Glomerular endothelial cell (primary cell): Measurements from ENCODE around the gene CAPN14. TPM values are rescaled to one million over a fixed set of nuclear protein-coding genes. Genes with fewer than 3 reads are reported as not detected.

Experiments used
- DNase-seq: peaks from one replicate; pipeline ENCODE4 v3.0.0-alpha.2; 2011; ENCODE audit warnings: low read depth, low spot score; ENCODE audit errors: extremely low read depth
- total RNA-seq: library from RNA; depleted of rRNA; stranded (reverse); fragments of >200 nt; gene quantifications from 2 replicates; pipeline ENCODE4 v1.2.3, GENCODE V29; 2015

Gene CAPN14
- total RNA-seq, 1 donor from 2014 or later, result 0.35 TPM

DNA sequence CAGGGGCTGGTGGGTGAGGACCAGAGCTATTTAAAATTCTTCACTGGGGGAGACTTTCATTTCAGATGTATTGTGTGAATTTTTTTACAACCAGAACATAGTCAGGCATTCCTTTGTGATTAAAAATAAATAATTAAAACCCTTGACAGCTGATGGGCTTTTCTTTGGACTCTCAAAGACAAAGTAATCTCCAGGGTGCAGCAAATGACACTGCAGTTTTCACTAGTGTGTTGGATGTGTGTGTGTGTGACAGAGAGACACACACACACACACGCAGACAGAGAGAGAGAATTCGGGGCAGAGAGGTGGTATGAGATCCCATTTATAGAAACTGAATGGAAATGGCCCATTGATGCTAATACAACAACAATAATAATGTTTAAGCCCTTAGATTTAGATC lies 68.8 kb downstream of the CAPN14 start:
- no peak for DNase-seq

DNA sequence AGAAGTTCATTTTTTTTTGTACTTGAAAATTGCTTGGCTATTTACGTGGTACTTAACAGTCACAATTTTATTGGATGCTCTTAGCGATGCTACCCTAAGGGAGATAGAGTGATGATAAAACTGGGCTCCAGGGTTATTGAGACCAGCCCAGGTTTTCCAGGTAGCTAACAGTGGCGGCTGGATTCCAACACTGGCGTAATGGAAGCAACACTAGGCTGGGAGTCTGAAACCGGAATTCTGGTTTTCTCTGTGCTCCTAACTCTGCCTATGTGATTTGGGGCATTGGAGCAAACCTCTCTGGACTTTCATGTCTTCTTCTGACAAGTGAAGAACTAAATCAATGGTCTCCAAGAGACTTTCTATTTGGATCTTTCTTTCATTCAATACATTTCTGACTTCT lies 69.7 kb downstream of the CAPN14 start:
- no peak for DNase-seq

DNA sequence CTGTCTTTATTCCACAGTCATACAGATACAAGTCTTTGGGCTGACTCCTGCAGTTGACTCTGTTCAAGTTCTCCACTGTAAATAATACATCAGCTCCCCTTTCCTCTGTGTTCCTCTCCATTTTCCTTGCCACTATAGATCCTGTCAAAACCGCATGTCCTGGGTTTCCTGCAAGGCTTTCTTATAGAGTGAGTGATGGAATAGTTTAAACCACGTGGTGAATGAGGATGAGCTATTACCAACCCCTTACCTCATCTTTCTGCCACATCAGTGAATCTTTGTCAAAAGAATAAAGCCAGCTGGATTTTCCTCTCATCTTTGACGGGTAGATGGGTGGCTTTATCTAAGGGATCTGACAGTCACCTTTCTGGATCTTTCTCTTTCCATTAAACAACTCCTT lies 75.2 kb downstream of the CAPN14 start:
- DNase-seq, result no peak

DNA sequence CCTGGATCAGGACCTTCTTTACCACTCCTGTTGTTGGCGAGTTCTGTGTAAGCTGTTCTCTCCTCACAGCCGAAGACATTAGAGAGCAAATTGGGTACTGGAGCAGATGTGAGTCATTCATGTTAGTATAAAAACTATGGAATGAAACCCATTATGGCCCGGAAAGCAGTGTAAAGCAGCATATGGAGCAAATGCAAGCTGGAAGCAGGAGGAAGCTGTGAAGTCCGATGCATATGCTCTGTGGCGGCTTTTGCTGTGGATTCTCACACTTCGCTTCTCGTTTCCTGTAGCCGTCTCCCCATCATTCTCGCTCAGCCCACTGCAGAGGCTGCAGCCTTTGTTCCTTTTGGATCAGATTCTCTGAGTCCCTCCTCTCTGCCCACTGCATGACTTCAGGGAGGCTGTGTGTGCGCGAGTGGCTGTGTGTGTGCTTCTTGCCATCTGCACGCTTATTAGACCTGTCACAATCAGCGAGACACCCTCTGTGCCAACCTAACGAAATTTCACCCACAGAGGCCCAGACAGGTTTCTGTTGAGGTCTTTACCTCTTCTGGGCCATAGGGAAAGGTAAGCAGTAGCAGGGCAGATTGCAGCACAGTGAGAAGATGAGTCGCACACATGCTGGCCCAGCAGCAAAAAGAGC lies 75.8 kb downstream of the CAPN14 start:
- DNase-seq, result no peak

DNA sequence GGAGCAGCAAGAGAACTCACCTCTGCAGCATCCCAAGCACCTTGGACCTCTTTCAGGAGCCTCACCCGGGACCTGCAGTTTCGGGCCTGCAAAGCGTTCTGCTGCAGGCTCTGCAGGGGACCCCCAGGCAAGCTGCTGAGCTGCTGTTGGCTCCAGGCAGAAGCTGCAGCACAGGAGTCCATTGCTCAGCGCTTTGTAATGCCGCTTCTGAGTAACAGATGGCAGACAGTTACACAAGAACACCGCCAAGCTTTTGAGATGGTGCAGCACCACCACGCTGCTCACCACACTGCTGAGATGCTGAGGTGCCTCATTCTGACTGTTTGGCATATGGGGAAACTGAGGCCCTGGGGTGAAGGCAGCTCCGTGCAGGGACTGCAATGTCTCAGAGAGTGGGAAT lies 77.2 kb downstream of the CAPN14 start:
- DNase-seq, result no peak

DNA sequence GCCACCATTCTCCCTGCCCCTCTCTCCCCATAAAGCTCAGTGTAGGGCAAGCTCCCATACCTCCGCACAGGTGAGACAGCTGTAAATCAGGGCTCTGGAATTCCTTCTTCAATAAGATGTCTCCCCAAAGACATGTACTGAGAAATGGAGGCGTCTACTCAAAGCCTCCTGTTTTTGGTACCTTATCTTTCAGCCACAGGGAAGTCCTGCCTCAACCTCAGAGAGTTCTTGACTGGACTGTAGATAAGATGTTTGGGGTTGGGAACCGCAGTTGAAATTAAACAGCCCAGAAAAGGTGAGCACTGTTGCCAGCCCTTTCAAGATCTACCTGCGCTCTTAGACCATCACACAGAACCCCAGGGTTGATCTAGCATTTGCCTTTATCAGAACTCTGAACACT lies 77.6 kb downstream of the CAPN14 start:
- DNase-seq, result no peak

DNA sequence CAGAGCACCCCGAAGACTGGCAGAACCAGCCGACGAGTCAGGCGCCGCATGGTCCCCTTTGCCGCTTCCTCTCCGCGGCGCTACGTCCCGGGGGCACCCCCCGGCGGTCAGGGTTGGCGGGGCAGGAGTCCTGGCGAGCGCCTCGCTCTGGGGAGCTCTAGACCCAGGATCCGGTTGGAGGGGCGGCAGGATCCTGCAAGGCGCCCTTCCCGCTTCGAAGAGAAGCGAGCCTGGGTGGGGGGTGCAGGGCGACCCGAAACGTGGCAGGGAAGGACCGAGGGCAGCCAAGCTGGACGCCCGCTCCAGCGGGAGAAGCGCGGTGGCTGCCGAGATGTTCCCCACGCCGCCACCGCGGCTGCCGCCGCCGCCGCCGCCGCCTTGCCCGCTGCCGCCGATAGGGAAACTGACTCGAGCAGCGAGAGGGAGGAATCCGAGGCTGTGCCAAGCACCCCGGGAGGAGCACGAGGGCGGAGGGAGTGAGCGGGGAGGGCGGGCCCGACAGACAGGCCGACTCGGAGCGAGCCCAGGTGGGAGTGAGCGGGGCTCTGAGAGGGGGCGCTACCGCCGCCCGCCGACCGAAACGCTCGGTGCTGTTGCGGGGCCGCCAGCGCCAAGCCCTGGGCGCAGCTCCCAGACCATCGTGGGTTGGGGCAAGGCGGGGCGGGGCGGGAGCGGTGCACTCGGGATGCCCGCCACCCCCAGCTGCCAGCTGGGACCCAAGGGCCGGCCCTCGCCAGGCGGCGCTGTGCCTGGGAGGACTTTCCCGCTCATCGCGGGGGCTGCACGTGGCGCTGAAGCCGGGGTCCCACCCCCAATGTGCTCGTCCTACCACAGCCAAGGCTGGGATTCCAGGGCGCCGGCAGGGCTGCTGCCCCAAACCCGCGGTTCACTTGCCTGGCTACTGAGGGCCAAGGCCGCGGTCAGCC lies 79.0 kb downstream of the CAPN14 start, which contains the start of gene GALNT14:
Gene GALNT14 (minus strand): TSS at position 404 of the 926 bp plus-strand sequence. CDS start 354 bp downstream, at position 50.
- no peak for DNase-seq

DNA sequence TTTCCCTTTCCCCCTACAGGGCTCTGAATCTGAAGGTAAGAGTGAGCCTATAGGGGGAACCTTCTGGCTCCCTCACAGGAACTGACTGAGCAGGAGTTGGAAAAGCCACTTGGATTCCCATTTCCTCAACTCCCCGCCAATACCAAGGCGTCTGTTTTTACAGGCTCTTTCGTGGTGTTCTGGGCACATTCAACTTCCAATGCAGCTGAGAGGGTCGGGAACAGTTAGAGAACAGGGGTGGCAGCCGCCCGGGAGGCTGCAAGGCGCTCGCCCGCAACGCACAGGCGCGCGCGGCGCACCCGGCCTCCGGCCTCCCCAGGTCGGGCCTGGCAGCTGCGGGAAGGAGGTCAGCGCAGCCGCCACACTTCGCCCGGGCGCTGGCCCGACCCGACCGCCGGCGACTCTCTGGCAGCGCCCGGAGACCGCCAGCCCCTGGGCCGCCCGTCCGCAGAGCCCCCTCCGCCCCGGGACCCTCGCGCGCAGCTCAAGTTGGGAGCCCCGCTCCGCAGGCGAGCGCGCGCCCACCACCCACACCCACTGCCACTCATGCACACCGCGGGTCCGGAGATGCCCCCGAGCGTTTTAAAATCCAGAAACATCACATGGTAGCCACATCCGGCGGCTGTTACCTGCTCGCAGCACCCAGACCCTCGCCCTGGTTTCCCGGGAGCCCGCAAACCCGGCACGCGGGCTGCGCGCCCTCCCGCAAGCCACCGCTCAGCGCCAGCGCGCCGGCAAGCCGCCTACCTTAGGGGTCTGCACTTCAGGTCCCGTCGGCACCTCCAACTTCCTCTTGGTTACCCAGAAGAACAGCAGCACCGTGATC lies 79.9 kb downstream of the CAPN14 start:
- no peak for DNase-seq

DNA sequence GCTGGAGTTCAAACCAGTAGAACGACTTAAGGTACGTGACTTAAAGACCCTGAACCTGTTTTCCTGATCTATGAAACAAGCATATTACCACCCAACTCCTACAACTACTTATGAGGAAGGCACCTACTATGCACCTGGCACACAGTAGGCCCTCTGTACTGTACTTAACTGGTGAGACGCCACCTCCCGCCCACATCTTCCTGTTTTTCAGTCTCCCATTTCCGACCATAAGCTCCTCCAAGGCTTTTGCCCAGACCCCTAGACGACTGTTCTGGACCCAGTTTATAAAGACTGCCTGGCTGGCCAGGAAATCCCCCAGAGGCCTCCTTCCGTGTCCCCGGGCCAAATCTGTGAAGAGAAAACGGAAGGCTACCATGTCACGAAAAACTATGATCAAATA lies 80.6 kb downstream of the CAPN14 start:
- DNase-seq, result no peak

DNA sequence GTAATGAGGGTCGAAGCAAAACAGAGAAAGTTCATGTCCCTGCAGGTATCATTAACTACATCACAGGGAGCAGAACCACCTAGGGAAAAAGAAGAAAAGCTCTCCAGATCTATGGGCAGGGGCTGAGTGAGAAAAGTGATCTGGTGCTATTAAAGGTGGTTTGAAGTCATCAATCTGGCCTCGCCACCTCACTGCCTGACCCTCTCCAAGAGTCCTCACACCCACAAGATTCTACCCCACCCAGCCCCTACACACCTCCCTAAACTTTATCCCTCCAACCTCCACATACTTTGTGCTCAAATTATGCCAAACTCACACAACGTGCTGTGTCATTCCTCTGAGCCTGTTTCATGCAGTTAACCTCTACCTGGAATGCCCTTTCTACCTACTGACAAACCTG lies 81.3 kb downstream of the CAPN14 start:
- DNase-seq, result no peak

DNA sequence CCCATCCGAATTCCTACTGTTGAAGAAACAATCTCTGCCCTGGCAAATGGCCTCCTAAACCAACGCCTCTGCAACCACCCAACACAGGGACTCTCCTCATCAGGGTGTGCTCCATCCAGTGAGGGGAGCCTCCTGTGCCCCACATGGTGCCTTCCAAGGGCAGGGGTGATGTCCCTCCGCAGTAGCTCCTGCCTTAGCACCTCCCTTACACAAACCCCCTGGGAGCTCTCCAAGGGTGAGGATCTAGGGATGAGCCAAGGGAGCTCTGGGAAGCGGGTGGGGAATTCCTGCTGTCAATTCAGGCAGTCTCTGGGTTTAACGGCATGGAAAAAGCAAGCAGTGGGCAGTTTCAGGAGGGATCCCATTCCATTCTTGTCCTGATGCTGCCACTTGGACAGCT lies 82.8 kb downstream of the CAPN14 start:
- DNase-seq, result no peak

DNA sequence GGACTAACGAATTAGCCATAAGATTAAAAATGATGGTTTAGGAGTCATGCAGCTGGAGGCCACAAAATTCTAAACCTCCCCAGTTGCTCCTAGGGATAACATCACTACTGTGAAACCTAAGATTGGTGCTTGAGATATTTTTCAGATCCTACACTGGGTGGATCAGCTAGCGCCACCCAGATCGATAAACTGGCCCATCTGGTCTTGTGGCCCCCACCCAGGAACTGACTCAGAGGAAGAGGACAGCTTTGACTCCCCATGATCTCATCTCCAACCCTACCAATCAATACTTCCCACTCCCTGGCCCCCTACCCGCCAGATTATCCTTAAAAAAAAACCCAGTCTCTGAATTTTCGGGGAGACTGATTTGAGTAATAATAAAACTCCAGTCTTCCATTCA lies 84.5 kb downstream of the CAPN14 start:
- DNase-seq, result no peak

DNA sequence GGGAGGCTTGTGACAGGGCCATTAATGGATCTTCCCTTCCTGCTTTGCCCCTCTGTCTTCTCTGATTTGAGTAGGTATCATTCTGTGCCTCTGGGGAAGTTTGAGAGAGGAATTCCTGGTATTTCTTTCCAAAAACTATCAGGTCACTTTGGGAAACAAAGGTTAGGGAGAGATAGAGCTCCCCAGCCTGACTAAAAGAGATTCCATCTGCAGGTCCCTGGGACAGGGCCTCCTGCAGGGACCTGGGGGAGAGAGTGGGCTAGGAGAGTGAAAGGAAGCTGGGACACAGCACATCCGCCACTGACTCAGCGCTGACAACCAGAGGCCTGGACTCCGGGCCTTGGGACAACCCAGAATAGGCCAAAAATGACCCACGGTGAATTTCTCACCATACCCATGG lies 85.4 kb downstream of the CAPN14 start:
- DNase-seq, result no peak

DNA sequence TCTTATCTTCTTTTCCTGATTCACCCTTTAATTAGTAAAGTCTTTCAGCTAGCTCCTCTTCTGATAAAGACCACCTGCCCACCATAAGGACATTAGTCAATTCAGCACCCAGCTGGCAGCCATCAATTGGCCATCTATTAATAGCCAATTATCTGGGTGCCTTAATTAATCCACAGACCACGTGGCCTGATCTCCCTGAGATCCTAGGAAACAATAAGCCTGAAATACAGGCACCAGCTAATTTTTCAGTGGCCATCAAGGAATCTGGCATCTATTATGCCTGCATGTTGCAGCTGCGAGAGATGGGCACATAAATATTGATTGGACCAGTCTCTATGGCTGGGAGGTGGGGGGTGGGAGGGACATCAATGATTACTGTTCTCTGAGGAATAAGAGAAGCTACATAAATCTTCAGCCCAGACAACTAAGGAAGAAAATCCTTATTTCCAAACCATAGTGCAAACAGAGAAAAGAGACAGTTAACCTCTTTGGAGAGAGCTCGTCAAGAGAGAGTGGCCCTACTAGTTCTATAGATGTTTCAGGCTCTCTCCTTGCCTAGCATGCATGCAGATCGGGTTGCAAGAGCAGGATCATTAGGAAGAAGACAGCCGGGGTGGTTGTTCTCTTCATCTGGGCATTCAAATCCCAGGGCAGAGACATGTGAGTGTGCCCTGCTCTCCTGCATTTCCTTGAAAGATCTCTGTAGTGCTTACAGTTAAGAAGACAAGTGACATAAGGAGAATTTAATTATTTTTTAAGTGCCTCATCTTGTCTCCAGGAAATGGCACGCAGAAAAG lies 87.7 kb downstream of the CAPN14 start:
- DNase-seq, result no peak

DNA sequence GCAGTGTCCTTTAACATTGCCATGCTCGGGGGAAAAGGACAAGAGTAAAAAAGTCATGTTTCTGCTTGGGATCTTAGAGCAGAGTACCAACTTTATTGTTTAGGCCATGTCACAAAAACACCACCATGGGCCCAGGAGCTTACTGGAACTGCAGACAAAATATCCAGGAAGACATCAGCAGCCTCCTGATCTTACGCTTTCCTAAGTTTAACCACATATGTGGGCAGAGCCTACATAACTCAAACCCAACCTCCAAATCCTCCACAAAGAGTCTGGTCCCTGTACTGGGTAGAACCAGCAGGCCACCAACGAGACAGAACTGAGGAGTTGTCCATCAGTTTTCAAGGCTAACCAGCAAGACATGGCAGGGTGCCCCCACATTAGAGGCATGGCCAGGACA lies 89.4 kb downstream of the CAPN14 start:
- DNase-seq, result no peak

DNA sequence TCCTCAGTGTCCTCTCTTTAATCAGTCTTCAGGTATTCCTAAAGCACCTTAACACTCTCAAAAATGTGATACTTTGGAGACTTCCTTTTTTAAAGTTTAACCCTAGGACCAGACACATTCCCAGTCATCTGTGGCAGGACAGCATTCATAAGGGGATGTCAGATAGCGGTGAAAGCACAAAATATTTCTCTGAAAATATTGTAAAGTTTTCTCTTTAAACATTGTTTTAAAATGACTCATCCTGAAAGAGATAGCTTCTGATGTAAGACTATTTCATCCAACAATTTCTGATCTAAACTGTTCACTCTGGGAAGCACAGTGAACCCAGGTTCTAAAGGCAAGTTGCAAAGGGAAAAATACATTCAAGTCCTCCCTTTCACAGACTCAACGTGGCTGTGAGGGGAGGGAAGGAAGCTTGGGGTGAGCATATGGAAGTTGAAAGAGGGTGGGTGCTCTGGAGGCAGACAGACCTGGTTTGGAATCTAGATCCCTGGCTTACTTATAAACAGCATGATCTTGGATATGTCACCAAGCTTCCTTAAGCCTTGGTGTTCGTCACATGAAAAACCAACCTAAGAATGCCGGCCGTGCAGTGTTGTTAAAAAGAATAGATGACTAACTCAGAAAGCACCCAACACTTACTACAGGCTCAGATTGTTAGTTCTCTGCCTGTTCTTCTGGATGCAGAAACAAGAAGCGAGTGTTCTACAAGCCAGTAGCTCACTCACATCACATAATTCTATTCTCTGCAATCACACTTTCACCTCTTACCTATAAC lies 91.2 kb downstream of the CAPN14 start:
- no peak for DNase-seq

DNA sequence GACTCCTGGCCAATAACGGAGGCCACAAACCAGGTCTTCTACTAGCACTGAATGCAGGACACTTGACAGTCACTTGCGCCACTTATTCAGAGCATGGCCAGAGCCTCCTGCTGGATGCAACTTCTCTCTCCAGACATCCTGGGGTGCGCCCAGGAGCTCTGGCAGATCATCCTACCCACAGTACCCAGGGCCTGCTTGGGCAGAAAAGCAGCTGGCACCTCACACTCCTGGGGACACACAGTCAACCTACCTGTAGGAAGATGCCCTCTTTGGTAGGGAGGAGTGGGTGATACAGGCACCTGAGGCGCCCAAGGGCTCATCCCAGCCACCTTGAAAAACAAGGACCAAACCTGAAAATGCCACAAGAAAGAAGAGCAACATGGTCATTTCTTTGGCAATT lies 92.4 kb downstream of the CAPN14 start:
- DNase-seq, result no peak
